Measurements from ENCODE around the gene NT5M.
A peak's percentile ranks its signal among the peaks of the same experiment; 100 is the strongest.

Gene NT5M

GRCh38 chr17:17320188-17320910 is 17.2 kb downstream of the NT5M start:
- H3K9me3 ChIP-seq (ENCODE audit: control insufficient read depth, low read length): no peaks in the 10 kb centered on the region
- no peak overlapping the region for H3K27ac ChIP-seq (ENCODE audit: low read length, poor library complexity, severe bottlenecking)
- H3K4me3 ChIP-seq (ENCODE audit: insufficient read depth in 1 of 2, low read depth in 1 of 2, low read length in 2 of 2): no peak overlapping the region
- no peak overlapping the region for H2BK120ac ChIP-seq (ENCODE audit: low read depth, low read length)
- DNase-seq: no peak
- H3K4me1 ChIP-seq (ENCODE audit: control insufficient read depth, insufficient read depth, low read depth, low read length): no peaks in the 10 kb centered on the region
- no peak overlapping the region for H2AFZ ChIP-seq (ENCODE audit: low read depth, low read length)
- no peak overlapping the region for H2BK12ac ChIP-seq (ENCODE audit: low read length in 2 of 2)
- H3K18ac ChIP-seq (ENCODE audit: low read depth in 1 of 2, low read length in 2 of 2): no peak overlapping the region
- no peak overlapping the region for H4K91ac ChIP-seq (ENCODE audit: low read length)
- H4K8ac ChIP-seq (ENCODE audit: low read length): no peak overlapping the region
- H3K23ac ChIP-seq (ENCODE audit: low read length in 2 of 2): no peak overlapping the region
- 91% methylated on average over 16 of the region's 16 CpGs for WGBS
- no peaks in the 10 kb centered on the region for H3K36me3 ChIP-seq (ENCODE audit: control insufficient read depth in 1 of 2, insufficient read depth in 2 of 2, low read depth in 1 of 2, low read length in 2 of 2)
- no peak overlapping the region for H2BK5ac ChIP-seq (ENCODE audit: low read depth, low read length, poor library complexity, severe bottlenecking)
- H3K14ac ChIP-seq (ENCODE audit: low read length in 2 of 2): no peak overlapping the region
- H3K4me2 ChIP-seq (ENCODE audit: low read length, poor library complexity, severe bottlenecking): no peak overlapping the region
- no peak overlapping the region for H2AK5ac ChIP-seq (ENCODE audit: low read length, severe bottlenecking)
- no peak overlapping the region for H3K4ac ChIP-seq (ENCODE audit: low read depth in 1 of 2, low read length in 2 of 2)
- no peaks in the 10 kb centered on the region for H3K79me1 ChIP-seq (replicated peaks; ENCODE audit: low read length, poor library complexity, severe bottlenecking)
- no peak overlapping the region for H3K9ac ChIP-seq (ENCODE audit: low read length)
- H3K27me3 ChIP-seq (ENCODE audit: control insufficient read depth in 1 of 2, insufficient read depth in 1 of 2, low read length in 2 of 2): peaks cover 0 to 6% of the 10 kb centered on the region in 2 experiments
- no peak overlapping the region for H2BK15ac ChIP-seq (ENCODE audit: low read depth, poor library complexity, severe bottlenecking)

- Histone ChIP-seq H2AFZ (ENCODE audit: low read depth, low read length) (no peak overlapping the region), H3K27me3 (ENCODE audit: control insufficient read depth in 1 of 2, insufficient read depth in 1 of 2, low read length in 2 of 2) (peaks cover 0 to 6% of the 10 kb centered on the region in 2 experiments), H4K91ac (ENCODE audit: low read length) (no peak overlapping the region), H3K4me1 (ENCODE audit: control insufficient read depth, insufficient read depth, low read depth, low read length) (no peaks in the 10 kb centered on the region), H3K79me1 (replicated peaks; ENCODE audit: low read length, poor library complexity, severe bottlenecking) (no peaks in the 10 kb centered on the region), H3K4me2 (ENCODE audit: low read length, poor library complexity, severe bottlenecking) (no peak overlapping the region), H4K8ac (ENCODE audit: low read length) (no peak overlapping the region), H2BK5ac (ENCODE audit: low read depth, low read length, poor library complexity, severe bottlenecking) (no peak overlapping the region), H3K18ac (ENCODE audit: low read depth in 1 of 2, low read length in 2 of 2) (no peak overlapping the region), H2BK12ac (ENCODE audit: low read length in 2 of 2) (no peak overlapping the region), H3K4me3 (ENCODE audit: insufficient read depth in 1 of 2, low read depth in 1 of 2, low read length in 2 of 2) (no peak overlapping the region), H3K4ac (ENCODE audit: low read depth in 1 of 2, low read length in 2 of 2) (no peak overlapping the region), H3K36me3 (ENCODE audit: control insufficient read depth in 1 of 2, insufficient read depth in 2 of 2, low read depth in 1 of 2, low read length in 2 of 2) (no peaks in the 10 kb centered on the region), H2AK5ac (ENCODE audit: low read length, severe bottlenecking) (no peak overlapping the region), H3K14ac (ENCODE audit: low read length in 2 of 2) (no peak overlapping the region), H3K23ac (ENCODE audit: low read length in 2 of 2) (no peak overlapping the region), H3K27ac (ENCODE audit: low read length, poor library complexity, severe bottlenecking) (no peak overlapping the region), H2BK120ac (ENCODE audit: low read depth, low read length) (no peak overlapping the region), H2BK15ac (ENCODE audit: low read depth, poor library complexity, severe bottlenecking) (no peak overlapping the region), H3K9ac (ENCODE audit: low read length) (no peak overlapping the region), H3K9me3 (ENCODE audit: control insufficient read depth, low read length) (no peaks in the 10 kb centered on the region)
- DNase-seq: no peak
- WGBS: 94% methylated on average over 10 of the region's 10 CpGs
Measured at GRCh38 chr17:17320911-17321220, 17.7 kb downstream of the NT5M start.

GRCh38 chr17:17321356-17322025 is 18.3 kb downstream of the NT5M start:
- WGBS: 92% methylated on average over 11 of the region's 11 CpGs
- H2AFZ ChIP-seq (ENCODE audit: low read depth, low read length): no peak overlapping the region

GRCh38 chr17:17322516-17323510 is 19.6 kb downstream of the NT5M start:
- Histone ChIP-seq H3K79me1 (replicated peaks; ENCODE audit: low read length, poor library complexity, severe bottlenecking) (no peaks in the 10 kb centered on the region), H2BK15ac (ENCODE audit: low read depth, poor library complexity, severe bottlenecking) (no peak overlapping the region), H3K27me3 (ENCODE audit: control insufficient read depth in 1 of 2, insufficient read depth in 1 of 2, low read length in 2 of 2) (peaks cover 0 to 6% of the 10 kb centered on the region in 2 experiments), H3K9ac (ENCODE audit: low read length) (no peak overlapping the region), H3K4ac (ENCODE audit: low read depth in 1 of 2, low read length in 2 of 2) (peak overlapping the region in 1 of 2 experiments; percentile 13), H2AK5ac (ENCODE audit: low read length, severe bottlenecking) (no peak overlapping the region), H3K4me2 (ENCODE audit: low read length, poor library complexity, severe bottlenecking) (no peak overlapping the region), H3K36me3 (ENCODE audit: control insufficient read depth in 1 of 2, insufficient read depth in 2 of 2, low read depth in 1 of 2, low read length in 2 of 2) (no peaks in the 10 kb centered on the region), H4K8ac (ENCODE audit: low read length) (no peak overlapping the region), H3K4me1 (ENCODE audit: control insufficient read depth, insufficient read depth, low read depth, low read length) (no peaks in the 10 kb centered on the region), H2BK120ac (ENCODE audit: low read depth, low read length) (no peak overlapping the region), H4K91ac (ENCODE audit: low read length) (no peak overlapping the region), H3K14ac (ENCODE audit: low read length in 2 of 2) (peak overlapping the region in 1 of 2 experiments; percentile 58), H2BK5ac (ENCODE audit: low read depth, low read length, poor library complexity, severe bottlenecking) (no peak overlapping the region), H3K4me3 (ENCODE audit: insufficient read depth in 1 of 2, low read depth in 1 of 2, low read length in 2 of 2) (no peak overlapping the region), H3K9me3 (ENCODE audit: control insufficient read depth, low read length) (no peaks in the 10 kb centered on the region), H2BK12ac (ENCODE audit: low read length in 2 of 2) (no peak overlapping the region), H3K27ac (ENCODE audit: low read length, poor library complexity, severe bottlenecking) (no peak overlapping the region), H2AFZ (ENCODE audit: low read depth, low read length) (no peak overlapping the region), H3K23ac (ENCODE audit: low read length in 2 of 2) (no peak overlapping the region), H3K18ac (ENCODE audit: low read depth in 1 of 2, low read length in 2 of 2) (no peak overlapping the region)
- WGBS: 90% methylated on average over 21 of the region's 21 CpGs
- no peak for DNase-seq

More at GRCh38 chr17:17321356-17322025, 18.3 kb downstream of the NT5M start:
- no peak overlapping the region for H2BK12ac ChIP-seq (ENCODE audit: low read length in 2 of 2)
- no peak overlapping the region for H2BK120ac ChIP-seq (ENCODE audit: low read depth, low read length)
- H3K4me3 ChIP-seq (ENCODE audit: insufficient read depth in 1 of 2, low read depth in 1 of 2, low read length in 2 of 2): no peak overlapping the region
- no peaks in the 10 kb centered on the region for H3K9me3 ChIP-seq (ENCODE audit: control insufficient read depth, low read length)
- no peak overlapping the region for H2BK5ac ChIP-seq (ENCODE audit: low read depth, low read length, poor library complexity, severe bottlenecking)
- peaks cover 0 to 6% of the 10 kb centered on the region in 2 experiments for H3K27me3 ChIP-seq (ENCODE audit: control insufficient read depth in 1 of 2, insufficient read depth in 1 of 2, low read length in 2 of 2)
- H3K18ac ChIP-seq (ENCODE audit: low read depth in 1 of 2, low read length in 2 of 2): no peak overlapping the region
- no peaks in the 10 kb centered on the region for H3K4me1 ChIP-seq (ENCODE audit: control insufficient read depth, insufficient read depth, low read depth, low read length)
- peak overlapping the region in 1 of 2 experiments; percentile 30 for H3K14ac ChIP-seq (ENCODE audit: low read length in 2 of 2)
- no peak overlapping the region for H4K91ac ChIP-seq (ENCODE audit: low read length)
- H3K4ac ChIP-seq (ENCODE audit: low read depth in 1 of 2, low read length in 2 of 2): no peak overlapping the region
- H3K79me1 ChIP-seq (replicated peaks; ENCODE audit: low read length, poor library complexity, severe bottlenecking): no peaks in the 10 kb centered on the region
- H2AK5ac ChIP-seq (ENCODE audit: low read length, severe bottlenecking): no peak overlapping the region
- H3K36me3 ChIP-seq (ENCODE audit: control insufficient read depth in 1 of 2, insufficient read depth in 2 of 2, low read depth in 1 of 2, low read length in 2 of 2): no peaks in the 10 kb centered on the region
- no peak overlapping the region for H3K4me2 ChIP-seq (ENCODE audit: low read length, poor library complexity, severe bottlenecking)
- H4K8ac ChIP-seq (ENCODE audit: low read length): no peak overlapping the region
- H3K23ac ChIP-seq (ENCODE audit: low read length in 2 of 2): no peak overlapping the region
- no peak overlapping the region for H2BK15ac ChIP-seq (ENCODE audit: low read depth, poor library complexity, severe bottlenecking)
- H3K27ac ChIP-seq (ENCODE audit: low read length, poor library complexity, severe bottlenecking): no peak overlapping the region
- H3K9ac ChIP-seq (ENCODE audit: low read length): no peak overlapping the region
- DNase-seq: no peak

All from mesenchymal stem cell (in vitro differentiated cells and primary cell).